Measurements from ENCODE around the gene CEMIP2. TPM values are rescaled to one million over a fixed set of nuclear protein-coding genes. Genes with fewer than 3 reads are reported as not detected.

CEMIP2 gene
- total RNA-seq (44.3 and 47.5 TPM in 2 replicates), polyA plus RNA-seq (41.6 and 53.8 TPM in 2 replicates), polyA minus RNA-seq (180 and 219 TPM in 2 replicates), Bru-seq, nascent RNA (percentile 81 among the genes with signal in this experiment), BruChase-seq, experiment 1, labeled RNA remaining after a 6-hour chase (percentile 89 among the genes with signal in this experiment), BruChase-seq, experiment 2, labeled RNA remaining after a 2-hour chase (percentile 83 among the genes with signal in this experiment)
- 38.6 and 44.3 TPM in 2 replicates for polyA plus RNA-seq (2011; cell fraction: cytosol; rRNA removed)
- polyA plus RNA-seq (2011; cell fraction: nucleus; rRNA removed) = 53.3 and 65.5 TPM in 2 replicates
- 49.7 and 51.9 TPM in 2 replicates for polyA plus RNA-seq (2012)
- polyA minus RNA-seq (2011; cell fraction: cytosol; rRNA and poly(A)+ RNA removed) = 17.1 TPM
- polyA minus RNA-seq (2011; cell fraction: nucleus; rRNA and poly(A)+ RNA removed) = 127 and 203 TPM in 2 replicates
- long read RNA-seq, full-length matches to known transcripts = 2 of 17 reads
- long read RNA-seq, partial matches to known transcripts = 3 of 17 reads
- long read RNA-seq, other reads (novel, unspliced or antisense) = 12 of 17 reads

GRCh38 chr9:71768388-71769174 is at the start of gene CEMIP2:
TSS of gene CEMIP2 (minus strand) at chr9:71768513. CDS start at chr9:71750373, 18,140 bp downstream.
- no peaks in the 10 kb centered on the region for H3K27me3 ChIP-seq (ENCODE audit: control insufficient read depth in 2 of 2, insufficient read depth in 2 of 2, low read length in 2 of 2)
- peak within 1 kb of the TSS; percentile 97 to 98 (median 98) for H3K4me3 ChIP-seq (replicated peaks in 1 of 3; ENCODE audit: insufficient read depth in 1 of 3, low read depth in 1 of 3, low read length in 3 of 3)
- DNase-seq (ENCODE audit: low read depth, low spot score) (peak; percentile 89), FAIRE-seq (peak; percentile 92)
- H3K27ac ChIP-seq (ENCODE audit: insufficient read depth, low read depth, low read length) = peak within 1 kb of the TSS; percentile 91
- peak; percentile 41 to 67 for TF ChIP-seq CTCF (IDR thresholded peaks at IDR 0.05; ENCODE audit: extremely low read depth in 1 of 2, insufficient read depth in 1 of 2, low read depth in 1 of 2, low read length in 2 of 2)
- peak; percentile 93 for TF ChIP-seq POLR2AphosphoS5 (IDR thresholded peaks at IDR 0.05; ENCODE audit: insufficient read depth, low read depth, low read length)
- TF ChIP-seq JUN (IDR thresholded peaks at IDR 0.05; ENCODE audit: borderline replicate concordance, insufficient read depth, insufficient read length, low read depth) = no peak
- peak; percentile 98 for TF ChIP-seq POLR2A (IDR thresholded peaks at IDR 0.05; ENCODE audit: low read depth, low read length)
- TF ChIP-seq FOS (IDR thresholded peaks at IDR 0.05; ENCODE audit: borderline replicate concordance, insufficient read depth, low read length) = no peak
- H2AFZ ChIP-seq (ENCODE audit: low read depth, low read length) = peak within 1 kb of the TSS; percentile 88
- no peaks in the 10 kb centered on the region for H3K36me3 ChIP-seq (ENCODE audit: control insufficient read depth in 2 of 2, extremely low read depth in 1 of 2, insufficient read depth in 2 of 2, low read length in 2 of 2)
- peak within 1 kb of the TSS; percentile 91 for H3K9ac ChIP-seq (replicated peaks; ENCODE audit: extremely low read depth, insufficient read depth, low read length)
- H4K20me1 ChIP-seq (replicated peaks; ENCODE audit: control insufficient read depth, extremely low read depth, insufficient read depth, low read length) = no peaks in the 10 kb centered on the region
- ChIA-PET POLR2A (interaction anchor here (1.1 to 1.5 kb wide), 3 partner anchors 8 to 143 kb away, joined by 3 to 5 read pairs (median 3); partner anchors contain the start of genes ABHD17B and C9orf85), CTCF (interaction anchor here (0.6 to 6.4 kb wide), 20 partner anchors 9 to 1128 kb away, joined by 3 to 58 read pairs (median 4); no protein-coding TSS in a partner anchor)
- intact Hi-C loops (cut with micrococcal nuclease) = loop anchor here (1.0 to 10.0 kb wide), 7 partner anchors 52 to 866 kb away; partner anchors contain the start of genes ABHD17B and C9orf85
- no peaks in the 10 kb centered on the region for H3K9me1 ChIP-seq (replicated peaks; ENCODE audit: control insufficient read depth, extremely low read depth, insufficient read depth, low read length)
- peak within 1 kb of the TSS; percentile 92 for H3K4me2 ChIP-seq (ENCODE audit: insufficient read depth, low read length)
- no peaks in the 10 kb centered on the region for H3K9me3 ChIP-seq (replicated peaks; ENCODE audit: control insufficient read depth, insufficient read depth, low read length)
- peaks cover 31% of the 10 kb centered on the region for H3K79me2 ChIP-seq (ENCODE audit: control insufficient read depth, insufficient read depth, low read length)
- BruUV-seq (replicated peaks) = no TSS peak
- peaks cover 33% of the 10 kb centered on the region for H3K4me1 ChIP-seq (ENCODE audit: control insufficient read depth, extremely low read depth, insufficient read depth, low read length)
- dilution Hi-C loops (cut with MboI; ENCODE audit: extremely low pct_ligation_motif_present, low sequenced_read_pairs) = no loop called here
